CD8-positive, alpha-beta memory T cell (primary cell): Measurements from ENCODE around the gene SERPINA10. TPM values are rescaled to one million over a fixed set of nuclear protein-coding genes. Genes with fewer than 3 reads are reported as not detected.

ENCODE experiments used
- CTCF ChIA-PET: fragments of 350-600 bp; sonication (Branson Sonifier 250); formaldehyde crosslinking; loops from one replicate; lab custom pipeline; 2021; ENCODE audit warnings: antibody characterized with exemption; lab: Charles Lee
- POLR2A ChIA-PET: fragments of 350-600 bp; sonication (Branson Sonifier 250); formaldehyde crosslinking; loops from one replicate; lab custom pipeline; 2021; ENCODE audit warnings: antibody characterized with exemption; lab: Charles Lee
- DNase-seq, 5 donors: peaks; one replicate each; pipeline versions ENCODE4 v3.0.0 to v3.0.0-alpha.2; 2020 to 2022; ENCODE audit warnings: mixed read lengths in 1 of 5
- H3K27ac ChIP-seq: one replicate; pipeline ENCODE4 v1.7.0; 2013; ENCODE audit warnings: low read depth, mild to moderate bottlenecking, low read length, moderate library complexity
- H3K27me3 ChIP-seq: 2 replicates; pipeline ENCODE4 v1.7.0; 2013; ENCODE audit warnings: low read length, mild to moderate bottlenecking; ENCODE audit not compliant: insufficient read depth, poor library complexity, severe bottlenecking
- H3K36me3 ChIP-seq: 2 replicates; pipeline ENCODE4 v1.7.0; 2013; ENCODE audit warnings: mild to moderate bottlenecking, low read length, moderate library complexity; ENCODE audit not compliant: insufficient read depth
- H3K4me1 ChIP-seq: 2 replicates; pipeline ENCODE4 v1.7.0; 2013; ENCODE audit warnings: mild to moderate bottlenecking, low read length, moderate library complexity; ENCODE audit not compliant: insufficient read depth
- H3K4me3 ChIP-seq: 2 replicates; pipeline ENCODE4 v1.7.0; 2013; ENCODE audit warnings: mild to moderate bottlenecking, low read length
- H3K9me3 ChIP-seq: 2 replicates; pipeline ENCODE4 v1.7.0; 2013; ENCODE audit warnings: mild to moderate bottlenecking, low read length
- H3K27ac Mint-ChIP-seq, 8 donors: one replicate each; pipeline ENCODE4 v1.8.0; 2020 to 2021; ENCODE audit warnings: mixed read lengths in 8 of 8, mild to moderate bottlenecking in 6 of 8, inconsistent platforms in 3 of 8, moderate library complexity in 3 of 8
- H3K27me3 Mint-ChIP-seq, 2 donors: one replicate each; pipeline ENCODE4 v1.8.0; 2020 to 2021; ENCODE audit warnings: mixed read lengths in 2 of 2, mild to moderate bottlenecking in 1 of 2, moderate library complexity in 1 of 2
- H3K36me3 Mint-ChIP-seq, 3 donors: one replicate each; pipeline ENCODE4 v1.8.0; 2020 to 2021; ENCODE audit warnings: mixed read lengths in 3 of 3, inconsistent platforms in 1 of 3, mild to moderate bottlenecking in 1 of 3
- H3K4me1 Mint-ChIP-seq, 3 donors: one replicate each; pipeline ENCODE4 v1.8.0; 2020 to 2021; ENCODE audit warnings: mixed read lengths in 3 of 3, inconsistent platforms in 1 of 3, mild to moderate bottlenecking in 1 of 3
- H3K4me3 Mint-ChIP-seq, 7 donors: one replicate each; pipeline ENCODE4 v1.8.0; 2020 to 2021; ENCODE audit warnings: mixed read lengths in 7 of 7, mild to moderate bottlenecking in 6 of 7, moderate library complexity in 4 of 7, inconsistent platforms in 2 of 7
- H3K9me3 Mint-ChIP-seq, 5 donors: one replicate each; pipeline ENCODE4 v1.8.0; 2020 to 2022; ENCODE audit warnings: mixed read lengths in 5 of 5, mild to moderate bottlenecking in 3 of 5, moderate library complexity in 2 of 5, inconsistent platforms in 1 of 5
- polyA plus RNA-seq: library from polyadenylated mRNA; unstranded; fragments of 300-500 nt; fragmentation: Illumina TruSeq; gene quantifications from one replicate; pipeline ENCODE4 v1.2.3, GENCODE V29; 2021
- total RNA-seq, 2 experiments: library from RNA; stranded (reverse); gene quantifications; one replicate each; pipeline ENCODE4 v1.2.3, GENCODE V29; 2021

The SERPINA10 gene
- total and polyA plus RNA-seq, 3 experiments from 2014 or later: not detected

- Mint-ChIP-seq H3K9me3 (peaks cover 0 to 2% (median 0%) of the 10 kb centered on the region in 5 donors), H3K4me3 (no peak overlapping the region), H3K27me3 (peaks cover 0 to 22% of the 10 kb centered on the region in 2 donors), H3K36me3 (no peaks in the 10 kb centered on the region), H3K4me1 (no peaks in the 10 kb centered on the region), H3K27ac (peak overlapping the region in 1 of 8 donors; percentile 67)
- Histone ChIP-seq H3K4me1 (no peaks in the 10 kb centered on the region), H3K27me3 (no peaks in the 10 kb centered on the region), H3K27ac (no peak overlapping the region), H3K9me3 (no peaks in the 10 kb centered on the region), H3K36me3 (no peaks in the 10 kb centered on the region), H3K4me3 (no peak overlapping the region)
- ChIA-PET CTCF (no interaction called here), POLR2A (no interaction called here)
- no peak for DNase-seq
Measured at GRCh38 chr14:94332063-94332583, 39.1 kb upstream of the SERPINA10 start.

GRCh38 chr14:94331462-94331861 lies 38.4 kb upstream of the SERPINA10 start:
- no peaks in the 10 kb centered on the region for H3K4me1 ChIP-seq
- peaks cover 0 to 25% of the 10 kb centered on the region in 2 donors for H3K27me3 Mint-ChIP-seq
- H3K4me3 ChIP-seq: no peak overlapping the region
- H3K36me3 Mint-ChIP-seq: no peaks in the 10 kb centered on the region
- H3K27me3 ChIP-seq: no peaks in the 10 kb centered on the region
- DNase-seq: no peak
- peaks cover 0 to 2% (median 0%) of the 10 kb centered on the region in 5 donors for H3K9me3 Mint-ChIP-seq
- H3K9me3 ChIP-seq: no peaks in the 10 kb centered on the region
- no peak overlapping the region for H3K27ac Mint-ChIP-seq
- CTCF ChIA-PET: no interaction called here
- no peak overlapping the region for H3K27ac ChIP-seq
- H3K4me1 Mint-ChIP-seq: no peaks in the 10 kb centered on the region
- POLR2A ChIA-PET: no interaction called here
- H3K36me3 ChIP-seq: no peaks in the 10 kb centered on the region
- no peak overlapping the region for H3K4me3 Mint-ChIP-seq

- CTCF ChIA-PET: no interaction called here
- Histone ChIP-seq H3K36me3 (no peaks in the 10 kb centered on the region), H3K4me3 (no peak overlapping the region), H3K9me3 (no peaks in the 10 kb centered on the region), H3K4me1 (no peaks in the 10 kb centered on the region), H3K27me3 (no peaks in the 10 kb centered on the region), H3K27ac (no peak overlapping the region)
- DNase-seq: no peak
- no peaks in the 10 kb centered on the region for H3K9me3 Mint-ChIP-seq
- H3K4me3 Mint-ChIP-seq: no peak overlapping the region
- no peaks in the 10 kb centered on the region for H3K4me1 Mint-ChIP-seq
- no peak overlapping the region for H3K27ac Mint-ChIP-seq
- POLR2A ChIA-PET: no interaction called here
- no peaks in the 10 kb centered on the region for H3K36me3 Mint-ChIP-seq
- peaks cover 0 to 21% of the 10 kb centered on the region in 2 donors for H3K27me3 Mint-ChIP-seq
Measured at GRCh38 chr14:94330857-94331256, 37.8 kb upstream of the SERPINA10 start.

GRCh38 chr14:94330432-94330831 lies 37.4 kb upstream of the SERPINA10 start:
- H3K4me1 ChIP-seq: no peaks in the 10 kb centered on the region
- H3K36me3 ChIP-seq: no peaks in the 10 kb centered on the region
- H3K4me3 Mint-ChIP-seq: no peak overlapping the region
- no peaks in the 10 kb centered on the region for H3K9me3 Mint-ChIP-seq
- H3K36me3 Mint-ChIP-seq: no peaks in the 10 kb centered on the region
- no peaks in the 10 kb centered on the region for H3K9me3 ChIP-seq
- H3K4me1 Mint-ChIP-seq: no peaks in the 10 kb centered on the region
- H3K27ac Mint-ChIP-seq: peak overlapping the region in 1 of 8 donors; percentile 4
- no peak for DNase-seq
- ChIA-PET CTCF (no interaction called here), POLR2A (no interaction called here)
- no peak overlapping the region for H3K4me3 ChIP-seq
- no peak overlapping the region for H3K27ac ChIP-seq
- H3K27me3 Mint-ChIP-seq: peaks cover 0 to 17% of the 10 kb centered on the region in 2 donors
- no peaks in the 10 kb centered on the region for H3K27me3 ChIP-seq

- Histone ChIP-seq H3K9me3 (no peaks in the 10 kb centered on the region), H3K27ac (no peak overlapping the region), H3K27me3 (no peaks in the 10 kb centered on the region), H3K4me3 (no peak overlapping the region), H3K4me1 (no peaks in the 10 kb centered on the region), H3K36me3 (no peaks in the 10 kb centered on the region)
- Mint-ChIP-seq H3K36me3 (no peaks in the 10 kb centered on the region), H3K27me3 (peaks cover 0 to 13% of the 10 kb centered on the region in 2 donors), H3K9me3 (no peaks in the 10 kb centered on the region), H3K27ac (no peak overlapping the region), H3K4me1 (no peaks in the 10 kb centered on the region), H3K4me3 (no peak overlapping the region)
- ChIA-PET POLR2A (no interaction called here), CTCF (no interaction called here)
- DNase-seq: no peak
Measured at GRCh38 chr14:94329857-94330256, 36.8 kb upstream of the SERPINA10 start.

GRCh38 chr14:94328196-94328595 lies 35.1 kb upstream of the SERPINA10 start:
- H3K4me3 Mint-ChIP-seq: no peak overlapping the region
- Histone ChIP-seq H3K4me3 (no peak overlapping the region), H3K36me3 (no peaks in the 10 kb centered on the region), H3K27ac (no peak overlapping the region), H3K9me3 (no peaks in the 10 kb centered on the region), H3K4me1 (no peaks in the 10 kb centered on the region), H3K27me3 (no peaks in the 10 kb centered on the region)
- no peak for DNase-seq
- ChIA-PET CTCF (no interaction called here), POLR2A (no interaction called here)
- no peaks in the 10 kb centered on the region for H3K9me3 Mint-ChIP-seq
- no peaks in the 10 kb centered on the region for H3K36me3 Mint-ChIP-seq
- H3K4me1 Mint-ChIP-seq: no peaks in the 10 kb centered on the region
- peaks cover 0 to 4% of the 10 kb centered on the region in 2 donors for H3K27me3 Mint-ChIP-seq
- no peak overlapping the region for H3K27ac Mint-ChIP-seq

- Histone ChIP-seq H3K36me3 (no peaks in the 10 kb centered on the region), H3K27ac (no peak within 1 kb of the TSS), H3K9me3 (no peaks in the 10 kb centered on the region), H3K4me1 (no peaks in the 10 kb centered on the region), H3K27me3 (no peaks in the 10 kb centered on the region), H3K4me3 (no peak within 1 kb of the TSS)
- H3K36me3 Mint-ChIP-seq: no peaks in the 10 kb centered on the region
- H3K9me3 Mint-ChIP-seq: peaks cover 0 to 2% (median under 1%) of the 10 kb centered on the region in 5 donors
- POLR2A ChIA-PET: no interaction called here
- CTCF ChIA-PET: no interaction called here
- H3K27ac Mint-ChIP-seq: no peak within 1 kb of the TSS
- H3K4me3 Mint-ChIP-seq: no peak within 1 kb of the TSS
- DNase-seq: no peak
- H3K27me3 Mint-ChIP-seq: peaks cover 3 to 4% of the 10 kb centered on the region in 2 donors
- H3K4me1 Mint-ChIP-seq: no peaks in the 10 kb centered on the region
Measured at GRCh38 chr14:94322648-94323570, 29.8 kb upstream of the SERPINA10 start, which contains the start of gene SERPINA6. SERPINA6 (minus strand) TSS chr14:94323336; CDS start chr14:94314648, 8,688 bp downstream.
